GM18505 (cell line): ENCODE data around the gene USP15.
"Not testable (repeated sequence)": the region's sequence is repeated elsewhere in the genome, so short reads cannot be mapped to it uniquely, and the experiment has no call there.

Source experiments
- ATAC-seq: cut with Tn5 transposase; IDR thresholded peaks from one replicate; pipeline ENCODE4 v1.9.1; 2021; ENCODE audit not compliant: unreplicated experiment
- POLR2A ChIP-seq: IDR thresholded peaks from 4 replicates; pipeline ENCODE4 v1.6.1; 2011; ENCODE audit warnings: borderline replicate concordance; ENCODE audit not compliant: insufficient read depth, insufficient read length; ENCODE audit errors: extremely low read depth

USP15 gene

GRCh38 chr12:62407587-62407986, 147.4 kb downstream of the USP15 start:
- TF ChIP-seq POLR2A: no peak
- ATAC-seq: no peak

GRCh38 chr12:62409068-62409467, 148.9 kb downstream of the USP15 start:
- no peak for TF ChIP-seq POLR2A
- ATAC-seq: no peak

- ATAC-seq: no peak
- TF ChIP-seq POLR2A: no peak
Measured at GRCh38 chr12:62414180-62414579, 154.0 kb downstream of the USP15 start.

GRCh38 chr12:62426089-62426488, 165.9 kb downstream of the USP15 start:
- no peak for ATAC-seq
- TF ChIP-seq POLR2A: no peak

- no peak for ATAC-seq
- no peak for TF ChIP-seq POLR2A
Measured at GRCh38 chr12:62429457-62429856, 169.3 kb downstream of the USP15 start.

GRCh38 chr12:62434494-62435302, 174.5 kb downstream of the USP15 start:
- no peak for TF ChIP-seq POLR2A
- no peak for ATAC-seq

- peak; percentile 80 for ATAC-seq
- no peak for TF ChIP-seq POLR2A
Measured at GRCh38 chr12:62435303-62436163, 175.3 kb downstream of the USP15 start.

GRCh38 chr12:62436164-62436503, 175.9 kb downstream of the USP15 start:
- ATAC-seq: no peak
- no peak for TF ChIP-seq POLR2A

GRCh38 chr12:62438098-62438692, 178.0 kb downstream of the USP15 start:
- ATAC-seq: no peak
- no peak for TF ChIP-seq POLR2A

GRCh38 chr12:62446754-62447452, 186.7 kb downstream of the USP15 start:
- ATAC-seq: no peak
- TF ChIP-seq POLR2A: no peak

- TF ChIP-seq POLR2A: no peak
- ATAC-seq: no peak
Measured at GRCh38 chr12:62448436-62448835, 188.2 kb downstream of the USP15 start.

GRCh38 chr12:62455429-62455828, 195.2 kb downstream of the USP15 start:
- ATAC-seq: not testable (repeated sequence)

- no peak for TF ChIP-seq POLR2A
- ATAC-seq: no peak
Measured at GRCh38 chr12:62458626-62459025, 198.4 kb downstream of the USP15 start.
